Placental epithelial cell (primary cell): Measurements from ENCODE around the gene SOCS1. TPM values are rescaled to one million over a fixed set of nuclear protein-coding genes. Genes with fewer than 3 reads are reported as not detected.

ENCODE experiments used
- small RNA-seq: library from RNA; depleted of rRNA; stranded (forward); fragments of <200 nt; gene quantifications from one replicate; pipeline ENCODE3, GENCODE V24; 2012
- total RNA-seq: library from RNA; depleted of rRNA; stranded (reverse); fragments of >200 nt; gene quantifications from 2 replicates; pipeline ENCODE4 v1.2.3, GENCODE V29; 2012

Gene SOCS1, protein sequence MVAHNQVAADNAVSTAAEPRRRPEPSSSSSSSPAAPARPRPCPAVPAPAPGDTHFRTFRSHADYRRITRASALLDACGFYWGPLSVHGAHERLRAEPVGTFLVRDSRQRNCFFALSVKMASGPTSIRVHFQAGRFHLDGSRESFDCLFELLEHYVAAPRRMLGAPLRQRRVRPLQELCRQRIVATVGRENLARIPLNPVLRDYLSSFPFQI
- total RNA-seq, result 10.3 and 22.0 TPM in 2 replicates

DNA sequence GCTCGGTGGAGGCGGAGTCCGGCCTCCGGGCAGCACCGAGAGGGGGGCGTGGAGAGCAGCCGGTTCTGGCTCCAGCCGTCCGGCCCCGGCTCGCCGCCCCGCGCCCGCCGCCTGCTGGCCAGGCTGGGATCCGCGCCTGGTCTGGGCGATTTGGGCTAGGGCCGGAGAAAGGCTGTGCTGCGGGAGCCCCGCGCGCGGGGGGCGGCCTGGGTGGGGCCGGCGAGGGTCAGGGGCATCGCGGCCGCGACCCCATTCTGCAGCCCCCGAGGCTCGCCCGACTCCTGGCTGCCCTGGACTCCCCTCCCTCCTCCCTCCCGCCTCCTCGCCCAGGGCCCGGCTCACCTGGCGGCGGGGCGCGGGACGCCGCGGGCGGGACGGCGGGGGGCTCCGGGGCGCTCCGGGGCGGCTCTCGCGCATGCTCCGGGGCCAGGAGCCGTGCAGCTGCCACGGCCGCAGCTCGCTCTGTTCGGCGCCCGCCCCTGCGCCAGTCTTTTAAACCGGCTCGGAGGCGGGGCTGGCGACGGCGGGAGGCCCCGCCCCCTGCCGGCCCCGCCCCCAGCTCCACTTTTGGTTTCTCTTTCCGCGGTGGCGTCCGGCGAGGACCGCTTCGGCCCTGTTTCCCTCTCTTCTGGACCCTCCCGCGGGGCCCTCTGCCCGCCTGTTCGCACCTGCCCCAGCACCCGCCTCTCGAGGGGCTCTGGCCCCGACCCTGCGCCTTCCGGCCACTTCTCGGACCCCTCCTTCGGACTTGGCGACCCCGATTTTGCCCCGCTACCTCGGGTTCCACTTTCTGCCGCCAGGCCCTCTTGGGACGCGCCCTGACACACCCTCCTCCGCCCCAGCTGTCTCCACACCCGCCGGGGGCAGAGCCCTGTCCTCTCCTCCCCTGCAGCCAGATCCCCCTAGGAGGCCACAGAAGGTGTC lies at the start of gene SOCS1:
Gene SOCS1, minus strand, starts transcription at position 468 of the 924 bp plus-strand sequence. CDS start 726 bp downstream, outside the sequence.

DNA sequence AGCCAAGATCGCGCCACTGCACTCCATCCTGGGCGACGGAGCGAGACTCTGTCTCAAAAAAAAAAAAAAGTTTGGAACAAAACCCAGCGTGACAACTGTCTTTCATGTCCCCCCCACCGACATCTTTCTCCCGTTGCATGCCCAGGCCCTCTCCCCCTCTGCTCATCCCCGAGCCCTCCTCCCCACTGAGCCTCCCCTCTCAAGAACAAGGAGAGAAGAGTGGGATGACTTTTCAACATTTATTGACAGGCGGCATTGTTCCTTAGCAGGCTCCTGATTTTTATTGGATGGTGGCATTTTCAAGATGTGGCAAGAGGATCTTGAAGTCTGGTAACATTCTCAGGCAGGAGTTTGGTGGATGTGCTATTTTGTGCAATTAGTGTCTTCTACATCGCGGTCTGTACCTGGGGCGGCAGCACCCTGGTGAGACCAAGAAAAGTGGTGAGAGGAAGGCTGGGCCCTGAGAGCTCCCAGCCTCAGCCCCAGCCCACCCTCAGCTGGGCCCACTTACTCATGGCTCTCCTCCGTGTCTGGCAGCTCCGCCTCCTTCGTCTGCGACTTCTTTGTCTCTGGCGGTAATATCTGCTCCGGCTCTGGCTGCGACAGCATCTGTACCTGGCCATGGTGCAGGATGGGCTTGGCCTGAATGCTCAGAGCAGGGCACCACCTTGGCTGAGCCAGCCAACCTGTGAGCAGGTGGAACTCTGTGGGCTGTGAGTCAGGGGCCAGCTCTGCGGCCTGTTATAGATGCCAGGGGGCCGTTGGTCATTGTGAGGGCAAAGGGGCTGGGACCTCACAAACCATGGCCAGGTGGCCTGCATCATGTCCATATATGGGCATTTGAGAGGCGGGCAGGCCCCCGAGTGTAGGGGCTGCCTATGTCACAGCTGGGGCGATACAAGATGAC lies 24.9 kb upstream of the SOCS1 start, which contains the start of gene PRM1:
Gene PRM1, minus strand, starts transcription at position 715 of the 907 bp plus-strand sequence. Its CDS starts 92 bp downstream, at position 623.

DNA sequence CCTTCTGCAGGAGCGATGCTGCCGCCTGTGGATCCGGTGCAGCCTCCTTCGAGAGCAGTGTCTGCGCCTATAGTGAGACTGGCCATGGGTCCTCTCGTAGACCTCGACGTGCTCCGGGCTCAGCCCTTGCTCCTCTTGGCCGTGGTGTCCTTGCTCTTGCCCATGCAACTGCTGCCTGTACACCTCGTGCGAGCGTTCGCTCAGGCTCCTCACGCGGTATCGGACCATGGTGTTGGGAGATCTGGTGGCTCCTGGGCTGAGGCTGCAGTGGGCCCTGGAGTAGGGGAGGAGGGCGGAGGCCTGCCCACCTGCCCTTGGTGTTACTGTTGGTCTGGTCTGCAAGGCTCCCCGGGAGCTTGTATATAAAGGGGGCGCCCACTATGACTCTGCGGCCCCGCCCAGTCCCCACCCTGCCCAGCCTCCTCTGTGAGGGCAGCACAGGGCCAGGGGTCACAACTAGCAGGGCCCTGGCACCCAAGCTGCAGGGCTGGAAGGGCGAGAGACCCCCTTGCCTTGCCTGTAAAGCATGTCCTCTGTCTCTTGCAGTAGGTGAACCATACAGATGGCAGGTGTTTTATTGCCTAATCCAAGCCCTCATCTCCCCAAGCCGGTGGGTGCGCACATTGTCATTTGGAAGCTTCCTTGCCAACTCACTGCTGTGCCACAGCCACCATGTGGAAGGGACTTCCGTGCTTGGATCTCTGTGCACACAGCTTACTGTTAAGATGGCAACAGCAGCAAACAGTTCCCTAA lies 20.3 kb upstream of the SOCS1 start, which contains the start of gene PRM2:
Gene PRM2, minus strand, starts transcription at position 338 of the 753 bp plus-strand sequence. Its CDS starts 110 bp downstream, at position 228.

DNA sequence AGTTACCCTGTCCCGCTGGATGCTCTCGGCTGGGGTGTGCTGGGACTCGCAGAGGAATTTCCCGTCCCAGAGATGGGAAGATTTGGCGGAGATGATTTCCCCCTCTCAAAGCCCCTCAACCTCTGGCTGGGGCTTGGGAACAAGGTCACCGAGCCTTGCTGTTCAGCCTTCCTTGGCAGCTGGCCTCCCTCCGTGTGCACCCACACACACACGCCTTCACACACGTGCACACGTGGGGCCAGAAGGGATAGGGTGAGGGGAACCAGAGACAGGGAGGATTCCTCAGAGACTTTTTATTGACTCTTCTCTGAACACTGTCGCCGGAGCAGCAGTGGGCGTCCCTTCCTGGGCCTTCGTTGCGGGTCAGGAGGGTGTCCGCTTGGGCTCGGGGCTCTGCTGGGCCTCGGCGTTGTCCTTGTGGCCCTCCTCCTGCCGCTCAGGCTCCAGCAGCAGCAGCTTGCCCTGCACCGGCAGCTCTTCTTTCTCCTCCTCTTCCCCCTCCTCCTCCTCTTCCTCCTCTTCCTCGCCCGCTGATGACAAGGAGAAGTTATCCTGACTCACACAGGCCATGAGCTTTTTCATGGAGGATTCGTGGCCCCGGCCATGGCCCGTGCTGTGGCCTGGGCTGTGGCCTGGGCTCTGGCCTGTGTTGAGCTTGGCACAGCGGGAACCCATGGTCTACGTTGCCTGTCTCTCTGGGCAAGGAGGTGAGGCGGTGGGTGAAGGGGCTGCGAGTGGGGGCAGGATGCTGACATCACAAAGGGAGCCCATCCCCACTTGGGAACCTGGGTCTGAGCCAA lies 17.1 kb upstream of the SOCS1 start, which contains the start of gene PRM3:
Gene PRM3, minus strand, starts transcription at position 709 of the 800 bp plus-strand sequence. Its CDS starts 34 bp downstream, at position 675.

DNA sequence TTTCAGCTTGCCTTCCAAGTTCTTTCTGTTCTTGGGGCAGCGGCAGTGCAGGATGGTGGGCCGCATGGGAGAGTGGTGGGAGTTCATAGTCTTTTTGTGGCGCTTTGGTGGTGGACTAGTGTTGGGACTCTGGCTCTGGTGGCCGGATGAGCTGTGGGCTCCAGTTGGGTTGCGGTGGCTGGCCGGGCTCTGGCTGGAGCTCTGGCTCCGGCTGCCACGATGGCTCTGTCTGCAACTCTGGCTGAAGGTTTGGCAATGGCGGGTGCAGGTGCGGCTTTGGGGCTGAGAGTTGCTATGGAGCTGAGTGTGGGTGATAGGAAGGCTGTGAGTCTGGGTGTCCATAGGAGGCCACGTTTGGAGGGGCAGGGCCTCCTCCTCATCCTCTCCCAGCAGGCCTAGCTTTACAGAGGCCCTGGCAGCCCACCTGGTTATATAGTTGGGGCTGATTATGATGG lies 12.9 kb upstream of the SOCS1 start, which contains the start of gene TNP2:
Gene TNP2, minus strand, starts transcription at position 405 of the 455 bp plus-strand sequence. Its CDS starts 63 bp downstream, at position 342.

Small RNA genes lying within 50 kb of the gene (small RNA-seq; reads per million reads assigned to genes)
- gene RF00554, result not detected

Other genes with a start within 250 kb of the SOCS1 start
- not detected in 2 replicates for gene TNP2, start 13.1 kb upstream of the SOCS1 start, total RNA-seq
- not detected in 2 replicates for gene PRM3, start 17.4 kb upstream of the SOCS1 start, total RNA-seq
- gene PRM2, start 20.3 kb upstream of the SOCS1 start, total RNA-seq, result not detected in 2 replicates
- gene PRM1, start 25.1 kb upstream of the SOCS1 start, total RNA-seq, result not detected in 2 replicates
- 9.0 and 11.3 TPM in 2 replicates for gene RMI2, start 89.3 kb upstream of the SOCS1 start, total RNA-seq